Trophoblast cell (in vitro differentiated cells and primary cell): ENCODE measurements around the gene ATG7.

Experiments
- DNase-seq, 2 donors: peaks; one replicate each; pipeline ENCODE4 v3.0.0-alpha.2; 2016
- H2AFZ ChIP-seq: 2 replicates; pipeline ENCODE4 v1.6.1; 2013; ENCODE audit warnings: low read length, moderate library complexity, mild to moderate bottlenecking; ENCODE audit not compliant: insufficient read depth, poor library complexity
- H2AK5ac ChIP-seq: 2 replicates; pipeline ENCODE4 v1.6.1; 2013; ENCODE audit warnings: mild to moderate bottlenecking, low read length
- H2BK120ac ChIP-seq: 2 replicates; pipeline ENCODE4 v1.6.1; 2013; ENCODE audit warnings: low read length, mild to moderate bottlenecking, moderate library complexity; ENCODE audit not compliant: insufficient read depth, poor library complexity
- H2BK12ac ChIP-seq: 2 replicates; pipeline ENCODE4 v1.6.1; 2013; ENCODE audit warnings: mild to moderate bottlenecking, low read length, moderate library complexity
- H2BK5ac ChIP-seq: 2 replicates; pipeline ENCODE4 v1.6.1; 2013; ENCODE audit warnings: low read length, low read depth, moderate library complexity, mild to moderate bottlenecking; ENCODE audit not compliant: poor library complexity
- H3K14ac ChIP-seq: 2 replicates; pipeline ENCODE4 v1.6.1; 2013; ENCODE audit warnings: mild to moderate bottlenecking, low read length
- H3K18ac ChIP-seq: 2 replicates; pipeline ENCODE4 v1.6.1; 2013; ENCODE audit warnings: mild to moderate bottlenecking, low read length
- H3K23ac ChIP-seq: 2 replicates; pipeline ENCODE4 v1.6.1; 2013; ENCODE audit warnings: low read length
- H3K27ac ChIP-seq: 2 replicates; pipeline ENCODE4 v1.5.1; 2013; ENCODE audit warnings: low read depth, mild to moderate bottlenecking, inconsistent platforms, low read length, moderate library complexity
- H3K27me3 ChIP-seq: 2 replicates; pipeline ENCODE4 v1.6.1; 2013; ENCODE audit warnings: inconsistent platforms, mild to moderate bottlenecking, low read length, moderate library complexity; ENCODE audit not compliant: insufficient read depth
- H3K36me3 ChIP-seq, 2 experiments: 1 replicate in 1 of 2; 2 replicates in 1 of 2; pipeline ENCODE4 v1.6.1; 2013; ENCODE audit warnings: low read length in 2 of 2, mild to moderate bottlenecking in 2 of 2, moderate library complexity in 1 of 2; ENCODE audit not compliant: insufficient read depth in 2 of 2, control insufficient read depth in 1 of 2
- H3K4ac ChIP-seq: 2 replicates; pipeline ENCODE4 v1.6.1; 2013; ENCODE audit warnings: low read depth, mild to moderate bottlenecking, low read length, moderate library complexity
- H3K4me1 ChIP-seq, 2 experiments: 1 replicate in 1 of 2; 2 replicates in 1 of 2; pipeline ENCODE4 v1.6.1; 2013; ENCODE audit warnings: low read length in 2 of 2, mild to moderate bottlenecking in 2 of 2, moderate library complexity in 1 of 2; ENCODE audit not compliant: insufficient read depth in 2 of 2, control insufficient read depth in 1 of 2
- H3K4me2 ChIP-seq: 2 replicates; pipeline ENCODE4 v1.6.1; 2013; ENCODE audit warnings: inconsistent platforms, mild to moderate bottlenecking, low read length, moderate library complexity
- H3K4me3 ChIP-seq: 2 replicates; pipeline ENCODE4 v1.5.1; 2013; ENCODE audit warnings: mild to moderate bottlenecking, low read depth, low read length, inconsistent platforms
- H3K79me1 ChIP-seq: one replicate; pipeline ENCODE4 v1.6.1; 2013; ENCODE audit warnings: low read length
- H3K79me2 ChIP-seq: 2 replicates; pipeline ENCODE4 v1.6.1; 2013; ENCODE audit warnings: low read length, mild to moderate bottlenecking; ENCODE audit not compliant: control insufficient read depth, insufficient read depth, poor library complexity
- H3K9ac ChIP-seq: 2 replicates; pipeline ENCODE4 v1.6.1; 2013; ENCODE audit warnings: mild to moderate bottlenecking, low read length
- H3K9me3 ChIP-seq: 2 replicates; pipeline ENCODE4 v1.6.1; 2013; ENCODE audit warnings: low read depth, mild to moderate bottlenecking, control low read depth, inconsistent platforms, low read length; ENCODE audit not compliant: insufficient read depth
- H4K12ac ChIP-seq: 2 replicates; pipeline ENCODE4 v1.6.1; 2013; ENCODE audit warnings: low read depth, mild to moderate bottlenecking, low read length, moderate library complexity
- H4K8ac ChIP-seq: 2 replicates; pipeline ENCODE4 v1.6.1; 2013; ENCODE audit warnings: low read depth, mild to moderate bottlenecking, low read length, moderate library complexity
- H4K91ac ChIP-seq: one replicate; pipeline ENCODE4 v1.6.1; 2013; ENCODE audit warnings: low read depth, mild to moderate bottlenecking, low read length, moderate library complexity
- WGBS: extraction: QIAGEN DNeasy Blood & Tissue Kit; methylation state at CpG from one replicate; pipeline ENCODE4 v1.1.7; 2013; ENCODE audit warnings: missing lambda C conversion rate; ENCODE audit not compliant: insufficient read length, insufficient coverage; ENCODE audit errors: extremely low coverage; 5-methylcytosine and 5-hydroxymethylcytosine counted together

Gene ATG7

GRCh38 chr3:11479221-11479620 is 207.0 kb downstream of the ATG7 start:
- Histone ChIP-seq H3K18ac (no peak overlapping the region), H3K27me3 (no peaks in the 10 kb centered on the region), H4K91ac (no peak overlapping the region), H4K12ac (no peak overlapping the region), H3K4me2 (no peak overlapping the region), H3K79me2 (no peaks in the 10 kb centered on the region), H3K4me3 (no peak overlapping the region), H3K23ac (no peak overlapping the region), H3K4me1 (peaks cover 0 to 3% of the 10 kb centered on the region in 2 experiments), H3K9ac (no peak overlapping the region), H3K14ac (no peak overlapping the region), H2AK5ac (no peak overlapping the region), H3K4ac (no peak overlapping the region), H4K8ac (no peak overlapping the region), H2BK12ac (no peak overlapping the region), H3K36me3 (no peaks in the 10 kb centered on the region), H2AFZ (no peak overlapping the region), H3K27ac (no peak overlapping the region), H3K79me1 (no peaks in the 10 kb centered on the region), H3K9me3 (peaks cover 1% of the 10 kb centered on the region), H2BK5ac (no peak overlapping the region), H2BK120ac (no peak overlapping the region)
- no CpG with 5 or more reads among the region's 3 CpGs for WGBS
- DNase-seq = no peak

GRCh38 chr3:11480663-11481298 is 208.6 kb downstream of the ATG7 start:
- H3K9me3 ChIP-seq = peaks cover 1% of the 10 kb centered on the region
- no peak overlapping the region for H3K27ac ChIP-seq
- peak in 1 of 2 donors; percentile 48 for DNase-seq
- H3K27me3 ChIP-seq = no peaks in the 10 kb centered on the region
- H2AK5ac ChIP-seq = no peak overlapping the region
- no peaks in the 10 kb centered on the region for H3K79me2 ChIP-seq
- H3K4me3 ChIP-seq = no peak overlapping the region
- H3K23ac ChIP-seq = no peak overlapping the region
- no peak overlapping the region for H4K12ac ChIP-seq
- WGBS = no CpG with 5 or more reads among the region's 7 CpGs
- H3K4ac ChIP-seq = no peak overlapping the region
- no peak overlapping the region for H2BK12ac ChIP-seq
- H4K8ac ChIP-seq = no peak overlapping the region
- no peaks in the 10 kb centered on the region for H3K36me3 ChIP-seq
- H3K79me1 ChIP-seq = no peaks in the 10 kb centered on the region
- H2BK120ac ChIP-seq = no peak overlapping the region
- no peak overlapping the region for H3K14ac ChIP-seq
- no peak overlapping the region for H4K91ac ChIP-seq
- no peak overlapping the region for H2AFZ ChIP-seq
- no peak overlapping the region for H3K18ac ChIP-seq
- H3K9ac ChIP-seq = no peak overlapping the region
- H3K4me1 ChIP-seq = peaks cover 0 to 3% of the 10 kb centered on the region in 2 experiments
- no peak overlapping the region for H2BK5ac ChIP-seq
- H3K4me2 ChIP-seq = no peak overlapping the region

DNA sequence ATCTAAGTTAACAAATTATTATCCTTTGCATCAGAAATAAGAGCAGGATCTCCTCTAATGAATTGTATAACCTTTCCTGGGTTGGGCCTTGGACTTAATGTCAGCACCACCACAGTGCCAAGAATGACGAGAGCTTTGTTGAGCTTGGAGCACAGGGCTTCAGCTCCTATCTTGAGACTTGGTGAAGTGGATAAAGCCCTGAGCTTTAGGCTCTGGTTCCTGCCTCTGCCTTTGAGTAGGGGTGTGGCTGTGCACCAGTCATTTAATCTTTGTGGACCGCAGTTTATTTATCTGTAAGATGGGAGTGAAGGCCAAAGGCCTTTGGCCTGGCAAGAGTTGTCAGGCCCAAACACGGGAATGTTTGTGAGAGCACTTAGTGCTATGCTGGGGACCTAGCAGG is 209.4 kb downstream of the ATG7 start:
- Histone ChIP-seq H3K4me2 (no peak overlapping the region), H2BK12ac (no peak overlapping the region), H3K4me3 (no peak overlapping the region), H4K91ac (no peak overlapping the region), H4K8ac (no peak overlapping the region), H3K4ac (no peak overlapping the region), H2AK5ac (no peak overlapping the region), H4K12ac (no peak overlapping the region), H3K18ac (no peak overlapping the region), H3K27ac (no peak overlapping the region), H3K27me3 (no peaks in the 10 kb centered on the region), H3K36me3 (no peaks in the 10 kb centered on the region), H3K23ac (no peak overlapping the region), H2AFZ (no peak overlapping the region), H3K79me2 (no peaks in the 10 kb centered on the region), H3K4me1 (peaks cover 0 to 3% of the 10 kb centered on the region in 2 experiments), H3K9ac (no peak overlapping the region), H2BK5ac (no peak overlapping the region), H3K9me3 (peaks cover 1% of the 10 kb centered on the region), H3K14ac (no peak overlapping the region), H3K79me1 (no peaks in the 10 kb centered on the region), H2BK120ac (no peak overlapping the region)
- no peak for DNase-seq
- no CpG with 5 or more reads among the region's 3 CpGs for WGBS

- H3K9ac ChIP-seq = no peak overlapping the region
- no peak for DNase-seq
- H3K4ac ChIP-seq = no peak overlapping the region
- no peak overlapping the region for H2BK5ac ChIP-seq
- no peak overlapping the region for H2AK5ac ChIP-seq
- H3K4me2 ChIP-seq = no peak overlapping the region
- H3K27me3 ChIP-seq = no peaks in the 10 kb centered on the region
- no peaks in the 10 kb centered on the region for H3K36me3 ChIP-seq
- no peak overlapping the region for H2BK120ac ChIP-seq
- H3K18ac ChIP-seq = no peak overlapping the region
- no peak overlapping the region for H3K4me3 ChIP-seq
- no peak overlapping the region for H3K27ac ChIP-seq
- H4K91ac ChIP-seq = no peak overlapping the region
- H4K8ac ChIP-seq = no peak overlapping the region
- H3K4me1 ChIP-seq = peaks cover 0 to 3% of the 10 kb centered on the region in 2 experiments
- H3K9me3 ChIP-seq = peaks cover 1% of the 10 kb centered on the region
- H3K79me1 ChIP-seq = no peaks in the 10 kb centered on the region
- no peaks in the 10 kb centered on the region for H3K79me2 ChIP-seq
- H4K12ac ChIP-seq = no peak overlapping the region
- no peak overlapping the region for H2BK12ac ChIP-seq
- WGBS = no CpG with 5 or more reads among the region's 8 CpGs
- H2AFZ ChIP-seq = no peak overlapping the region
- H3K23ac ChIP-seq = no peak overlapping the region
- no peak overlapping the region for H3K14ac ChIP-seq
Observed at GRCh38 chr3:11482021-11482420, 209.8 kb downstream of the ATG7 start.
